HEK293 (cell line): ENCODE measurements around the gene DDAH1.

Experiments
- CTCF ChIA-PET: fragments of 350-600 bp; formaldehyde crosslinking; extraction: SDS; loops from one replicate; lab custom pipeline; 2021; ENCODE audit warnings: antibody characterized with exemption; lab: Yijun Ruan, JAX
- POLR2A ChIA-PET: fragments of 300-600 bp; formaldehyde crosslinking; extraction: SDS; loops from one replicate; lab custom pipeline; 2020; ENCODE audit warnings: antibody characterized with exemption, inconsistent platforms; lab: Yijun Ruan, JAX
- H3K27ac ChIP-seq: fragments of 200-500 bp; sonication (Bioruptor generic); 2 replicates; pipeline ENCODE4 v1.5.1; 2014; ENCODE audit warnings: low read depth, low read length, control low read depth, inconsistent platforms; ENCODE audit errors: extremely low read depth
- H3K36me3 ChIP-seq, 2 experiments: fragments of 200-500 bp in 1 of 2; sonication (Bioruptor generic) in 1 of 2; 1 replicate in 1 of 2; 2 replicates in 1 of 2; pipeline ENCODE4 v1.5.1; 2014 to 2017; ENCODE audit warnings: inconsistent platforms in 2 of 2, low read length in 2 of 2; ENCODE audit not compliant: control insufficient read depth in 2 of 2, insufficient read depth in 1 of 2
- H3K4me1 ChIP-seq: fragments of 200-500 bp; sonication (Bioruptor generic); 2 replicates; pipeline ENCODE4 v1.5.1; 2014; ENCODE audit warnings: mild to moderate bottlenecking, low read length, inconsistent platforms; ENCODE audit not compliant: control insufficient read depth, insufficient read depth
- H3K4me3 ChIP-seq: 2 replicates; pipeline ENCODE4 v1.5.1; 2011; ENCODE audit warnings: low read depth, mild to moderate bottlenecking, control low read depth, low read length, moderate library complexity
- H3K9me3 ChIP-seq: fragments of 200-500 bp; sonication (Bioruptor generic); 2 replicates; pipeline ENCODE4 v1.5.1; 2014; ENCODE audit warnings: low read depth, low read length, inconsistent platforms; ENCODE audit not compliant: control insufficient read depth, insufficient read depth
- BCL11A ChIP-seq: fragments of 450-650 bp; formaldehyde crosslinking; IDR thresholded peaks from 2 replicates; pipeline ENCODE4 v1.5.1; 2016; ENCODE audit warnings: low read depth, missing biosample characterization, missing genetic modification characterization
- GLIS1 ChIP-seq: fragments of 450-650 bp; formaldehyde crosslinking; IDR thresholded peaks from 2 replicates; pipeline ENCODE4 v1.5.1; 2016; ENCODE audit warnings: missing biosample characterization, missing genetic modification characterization
- GLIS2 ChIP-seq: fragments of 450-650 bp; formaldehyde crosslinking; IDR thresholded peaks from 2 replicates; pipeline ENCODE4 v1.5.1; 2016; ENCODE audit warnings: missing biosample characterization, missing genetic modification characterization
- PRDM10 ChIP-seq: fragments of 450-650 bp; formaldehyde crosslinking; IDR thresholded peaks from 2 replicates; pipeline ENCODE4 v1.5.1; 2016; ENCODE audit warnings: missing biosample characterization, missing genetic modification characterization
- PRDM4 ChIP-seq: fragments of 450-650 bp; formaldehyde crosslinking; IDR thresholded peaks from 2 replicates; pipeline ENCODE4 v1.5.1; 2017; ENCODE audit warnings: missing biosample characterization, missing genetic modification characterization
- PRDM6 ChIP-seq: fragments of 450-650 bp; formaldehyde crosslinking; IDR thresholded peaks from 2 replicates; pipeline ENCODE4 v1.5.1; 2017; ENCODE audit warnings: missing biosample characterization, missing genetic modification characterization
- SP2 ChIP-seq: fragments of 450-650 bp; formaldehyde crosslinking; IDR thresholded peaks from 2 replicates; pipeline ENCODE4 v1.5.1; 2016; ENCODE audit warnings: missing biosample characterization, missing genetic modification characterization
- TCF7L2 ChIP-seq: IDR thresholded peaks from 2 replicates; pipeline ENCODE4 v1.6.1; 2011; ENCODE audit warnings: low read depth, mild to moderate bottlenecking, inconsistent platforms, low read length, moderate library complexity, borderline replicate concordance
- TRIM28 ChIP-seq: IDR thresholded peaks from 2 replicates; pipeline ENCODE4 v1.6.1; 2011; ENCODE audit warnings: low read length, control low read depth, borderline replicate concordance
- ZBTB26 ChIP-seq: fragments of 450-650 bp; formaldehyde crosslinking; optimal IDR thresholded peaks from 2 replicates; pipeline ENCODE3; 2016; ENCODE audit warnings: missing biosample characterization, mild to moderate bottlenecking, missing genetic modification characterization
- ZFP37 ChIP-seq: fragments of 450-650 bp; formaldehyde crosslinking; IDR thresholded peaks from 2 replicates; pipeline ENCODE4 v1.5.1; 2016; ENCODE audit warnings: missing biosample characterization, missing genetic modification characterization
- ZIC2 ChIP-seq: fragments of 450-650 bp; formaldehyde crosslinking; IDR thresholded peaks from 2 replicates; pipeline ENCODE4 v1.5.1; 2016; ENCODE audit warnings: missing biosample characterization, missing genetic modification characterization
- ZNF138 ChIP-seq: fragments of 450-650 bp; formaldehyde crosslinking; IDR thresholded peaks from 2 replicates; pipeline ENCODE4 v1.5.1; 2016; ENCODE audit warnings: missing biosample characterization, missing genetic modification characterization, borderline replicate concordance
- ZNF146 ChIP-seq: fragments of 450-650 bp; formaldehyde crosslinking; IDR thresholded peaks from 2 replicates; pipeline ENCODE4 v1.5.1; 2016; ENCODE audit warnings: missing biosample characterization, missing genetic modification characterization
- ZNF155 ChIP-seq: fragments of 450-650 bp; formaldehyde crosslinking; IDR thresholded peaks from 2 replicates; pipeline ENCODE4 v1.5.1; 2016; ENCODE audit warnings: missing biosample characterization, missing genetic modification characterization
- ZNF211 ChIP-seq: fragments of 450-650 bp; formaldehyde crosslinking; IDR thresholded peaks from 2 replicates; pipeline ENCODE4 v1.5.1; 2016; ENCODE audit warnings: low read depth, missing biosample characterization, missing genetic modification characterization
- ZNF366 ChIP-seq: fragments of 450-650 bp; formaldehyde crosslinking; conservative IDR thresholded peaks from 2 replicates; pipeline ENCODE4 v1.5.1; 2016; ENCODE audit warnings: missing biosample characterization, missing genetic modification characterization
- ZNF391 ChIP-seq: fragments of 450-650 bp; formaldehyde crosslinking; IDR thresholded peaks from 2 replicates; pipeline ENCODE4 v1.5.1; 2016; ENCODE audit warnings: low read depth, missing biosample characterization, missing genetic modification characterization, borderline replicate concordance
- ZNF560 ChIP-seq: fragments of 450-650 bp; formaldehyde crosslinking; IDR thresholded peaks from 2 replicates; pipeline ENCODE4 v1.5.1; 2017; ENCODE audit warnings: missing biosample characterization, missing genetic modification characterization, borderline replicate concordance
- ZNF571 ChIP-seq: fragments of 450-650 bp; formaldehyde crosslinking; IDR thresholded peaks from 2 replicates; pipeline ENCODE4 v1.5.0; 2017; ENCODE audit warnings: missing biosample characterization, missing genetic modification characterization
- ZNF645 ChIP-seq: fragments of 450-650 bp; formaldehyde crosslinking; IDR thresholded peaks from 2 replicates; pipeline ENCODE4; 2016; ENCODE audit warnings: missing biosample characterization, missing genetic modification characterization
- ZNF670 ChIP-seq: fragments of 450-650 bp; formaldehyde crosslinking; IDR thresholded peaks from 2 replicates; pipeline ENCODE4 v1.5.1; 2016; ENCODE audit warnings: missing biosample characterization, missing genetic modification characterization, low read depth

DDAH1 gene

GRCh38 chr1:85417017-85417416 is 47.9 kb downstream of the DDAH1 start:
- Histone ChIP-seq H3K27ac (no peak overlapping the region), H3K4me1 (no peaks in the 10 kb centered on the region), H3K9me3 (no peaks in the 10 kb centered on the region; the same call in 1 of the 2 replicates), H3K4me3 (no peak overlapping the region), H3K36me3 (no peaks in the 10 kb centered on the region)
- TF ChIP-seq ZNF391 (tag by site-specific recombination), result no peak
- TF ChIP-seq ZIC2 (tag by site-specific recombination), result 0 out of 2 replicates have a peak, but pooled peaks have one; percentile 9
- TF ChIP-seq PRDM10 (tag by site-specific recombination), result 0 out of 2 replicates have a peak, but pooled peaks have one; percentile 15
- TF ChIP-seq ZNF670 (tag by site-specific recombination), result no peak
- TF ChIP-seq PRDM6, result no peak
- no peak for TF ChIP-seq ZNF146 (tag by site-specific recombination)
- POLR2A ChIA-PET, result no interaction called here
- CTCF ChIA-PET, result no interaction called here

GRCh38 chr1:85413169-85413568 is 51.8 kb downstream of the DDAH1 start:
- Histone ChIP-seq H3K9me3 (no peaks in the 10 kb centered on the region), H3K4me3 (no peak overlapping the region), H3K4me1 (no peaks in the 10 kb centered on the region), H3K27ac (no peak overlapping the region), H3K36me3 (no peaks in the 10 kb centered on the region)
- no peak for TF ChIP-seq ZBTB26 (tag by site-specific recombination)
- TF ChIP-seq BCL11A (tag by site-specific recombination), result no peak
- TF ChIP-seq GLIS1 (tag by site-specific recombination), result no peak
- TF ChIP-seq ZNF138 (tag by site-specific recombination), result no peak
- TF ChIP-seq ZNF155, result no peak
- TF ChIP-seq ZNF560, result no peak
- no peak for TF ChIP-seq TCF7L2
- TF ChIP-seq TRIM28, result no peak
- POLR2A ChIA-PET, result no interaction called here
- CTCF ChIA-PET, result no interaction called here

GRCh38 chr1:85411567-85412305 is 53.2 kb downstream of the DDAH1 start:
- H3K9me3 ChIP-seq, result no peaks in the 10 kb centered on the region
- no peaks in the 10 kb centered on the region for H3K4me1 ChIP-seq
- ChIA-PET CTCF (no interaction called here), POLR2A (no interaction called here)
- H3K36me3 ChIP-seq, result no peaks in the 10 kb centered on the region
- H3K4me3 ChIP-seq, result no peak overlapping the region
- H3K27ac ChIP-seq, result no peak overlapping the region
- TF ChIP-seq GLIS2 (tag by site-specific recombination) (no peak), ZFP37 (tag by site-specific recombination) (no peak), PRDM4 (tag by site-specific recombination) (no peak), ZNF571 (no peak), SP2 (tag by site-specific recombination) (no peak), ZNF211 (tag by site-specific recombination) (no peak), ZNF645 (tag by site-specific recombination) (no peak), ZNF366 (tag by site-specific recombination) (no peak)
